ENCODE measurements around the gene TNIP2. TPM values are rescaled to one million over a fixed set of nuclear protein-coding genes. Genes with fewer than 3 reads are reported as not detected.
"Not testable (repeated sequence)": the region's sequence is repeated elsewhere in the genome, so short reads cannot be mapped to it uniquely, and the experiment has no call there.

TNIP2 gene
- total RNA-seq, 6 donors from 2014 or later, result 39.4 to 87.1 (median 60.1) TPM

DNA sequence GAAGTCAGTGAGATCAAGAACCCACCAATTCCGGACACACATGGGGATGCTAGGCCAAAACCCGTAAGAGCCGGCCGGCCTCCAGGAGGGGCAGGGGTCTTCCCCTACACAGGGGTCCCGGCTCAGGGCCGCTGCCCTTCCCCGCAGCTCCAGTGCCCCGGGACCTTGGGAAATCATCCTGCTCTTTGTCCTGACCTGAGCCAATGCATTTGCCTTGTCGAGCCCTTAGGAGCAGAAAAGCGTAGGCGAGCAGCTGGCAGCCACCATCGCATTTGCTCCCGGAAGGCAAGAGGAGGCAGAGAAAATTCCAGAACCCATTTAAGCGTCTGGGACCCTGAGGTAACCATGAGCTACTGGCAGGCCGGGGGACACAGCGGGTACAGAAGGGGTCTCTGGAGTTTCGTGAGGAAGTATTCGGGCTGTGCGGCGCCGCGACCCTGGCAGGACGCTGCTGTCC lies 7.4 kb upstream of the TNIP2 start:
- no peaks in the 10 kb centered on the region for H3K9me3 ChIP-seq
- peak overlapping the region in 3 of 4 donors; percentile 43 to 69 (median 50) for H3K27ac ChIP-seq
- DNase-seq, result peak in 1 of 2 donors; percentile 50
- 49 to 73% methylated on average over 8 to 23 of the region's 23 CpGs for WGBS, 2 donors
- peaks cover 4 to 23% (median 14%) of the 10 kb centered on the region in 4 donors for H3K4me1 ChIP-seq
- peak overlapping the region in 3 of 4 donors; percentile 40 to 56 (median 52) for H3K4me3 ChIP-seq
- TF ChIP-seq POLR2A (IDR thresholded peaks at IDR 0.05), result no peak
- TF ChIP-seq CTCF (IDR thresholded peaks at IDR 0.05), result no peak
- TF ChIP-seq POLR2AphosphoS5 (IDR thresholded peaks at IDR 0.05), result no peak
- TF ChIP-seq EP300 (IDR thresholded peaks at IDR 0.05), result no peak
- ATAC-seq (ENCODE audit: low FRiP score in 2 of 2), result peak in 1 of 2 donors; percentile 34
- H3K27me3 ChIP-seq, result no peaks in the 10 kb centered on the region
- no peaks in the 10 kb centered on the region for H3K36me3 ChIP-seq

DNA sequence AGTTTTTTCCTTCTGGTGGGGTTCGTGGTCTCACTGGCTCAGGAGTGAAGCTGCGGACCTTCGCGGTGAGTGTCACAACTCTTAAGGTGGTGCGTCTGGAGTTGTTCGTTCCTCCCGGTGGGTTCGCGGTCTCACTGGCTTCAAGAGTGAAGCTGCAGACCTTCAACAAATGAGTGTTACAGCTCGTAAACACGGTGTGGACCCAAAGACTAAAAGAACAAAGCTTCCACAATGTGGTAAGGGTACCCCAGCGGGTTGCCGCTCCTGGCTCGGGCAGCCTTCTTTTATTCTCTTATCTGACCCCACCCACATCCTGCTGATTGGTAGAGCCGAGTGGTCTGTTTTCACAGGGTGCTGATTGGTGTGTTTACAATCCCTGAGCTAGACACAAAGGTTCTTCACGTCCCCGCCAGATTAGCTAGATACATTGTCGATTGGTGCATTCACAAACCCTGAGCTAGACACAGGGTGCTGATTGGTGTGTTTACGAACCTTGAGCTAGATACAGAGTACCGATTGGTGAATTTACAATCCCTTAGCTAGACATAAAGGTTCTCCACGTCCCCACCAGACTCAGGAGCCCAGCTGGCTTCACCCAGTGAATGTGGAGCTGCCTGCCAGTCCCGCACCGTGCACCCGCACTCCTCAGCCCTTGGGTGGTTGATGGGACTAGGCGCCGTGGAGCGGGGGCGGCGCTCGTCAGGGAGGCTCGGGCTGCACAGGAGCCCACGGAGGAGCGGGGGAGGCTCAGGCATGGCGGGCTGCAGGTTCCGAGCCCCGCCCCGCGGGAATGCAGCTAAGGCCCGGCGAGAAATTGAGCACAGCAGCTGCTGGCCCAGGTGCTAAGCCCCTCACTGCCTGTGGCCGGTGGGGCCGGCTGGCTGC lies 6.6 kb upstream of the TNIP2 start:
- ATAC-seq (ENCODE audit: low FRiP score in 2 of 2); H3K9me3 ChIP-seq; H3K27me3 ChIP-seq; H3K36me3 ChIP-seq; H3K27ac ChIP-seq; H3K4me3 ChIP-seq: not testable (repeated sequence)
- WGBS, 2 donors, result 95 to 97% methylated on average over 32 to 42 of the region's 42 CpGs
- peak in 1 of 2 donors; percentile 79 for DNase-seq
- H3K4me1 ChIP-seq, result peaks cover 4 to 23% (median 14%) of the 10 kb centered on the region in 4 donors

GRCh38 chr4:2762048-2762447 lies 5.9 kb upstream of the TNIP2 start:
- ATAC-seq (ENCODE audit: low FRiP score in 2 of 2) (no peak), DNase-seq (no peak)
- H3K4me3 ChIP-seq, result no peak overlapping the region
- H3K36me3 ChIP-seq, result no peaks in the 10 kb centered on the region
- H3K9me3 ChIP-seq, result no peaks in the 10 kb centered on the region
- 71 to 73% methylated on average over 5 of the region's 5 CpGs for WGBS, 2 donors
- TF ChIP-seq EP300 (IDR thresholded peaks at IDR 0.05) (no peak), POLR2AphosphoS5 (IDR thresholded peaks at IDR 0.05) (no peak), CTCF (IDR thresholded peaks at IDR 0.05) (no peak), POLR2A (IDR thresholded peaks at IDR 0.05) (no peak)
- peaks cover 4 to 24% (median 14%) of the 10 kb centered on the region in 4 donors for H3K4me1 ChIP-seq
- H3K27ac ChIP-seq, result no peak overlapping the region
- no peaks in the 10 kb centered on the region for H3K27me3 ChIP-seq

GRCh38 chr4:2761035-2761923 lies 5.1 kb upstream of the TNIP2 start:
- DNase-seq (peak in 1 of 2 donors; percentile 67), ATAC-seq (ENCODE audit: low FRiP score in 2 of 2) (peak in 1 of 2 donors; percentile 46)
- Histone ChIP-seq H3K27me3 (no peaks in the 10 kb centered on the region), H3K36me3 (no peaks in the 10 kb centered on the region), H3K4me3 (no peak overlapping the region), H3K4me1 (peaks cover 8 to 30% (median 19%) of the 10 kb centered on the region in 4 donors), H3K27ac (no peak overlapping the region), H3K9me3 (no peaks in the 10 kb centered on the region)
- 62 to 63% methylated on average over 12 to 14 of the region's 14 CpGs for WGBS, 2 donors
- TF ChIP-seq CTCF (IDR thresholded peaks at IDR 0.05) (peak in 2 of 6 experiments; percentile 13 to 21), POLR2A (IDR thresholded peaks at IDR 0.05) (no peak)

DNA sequence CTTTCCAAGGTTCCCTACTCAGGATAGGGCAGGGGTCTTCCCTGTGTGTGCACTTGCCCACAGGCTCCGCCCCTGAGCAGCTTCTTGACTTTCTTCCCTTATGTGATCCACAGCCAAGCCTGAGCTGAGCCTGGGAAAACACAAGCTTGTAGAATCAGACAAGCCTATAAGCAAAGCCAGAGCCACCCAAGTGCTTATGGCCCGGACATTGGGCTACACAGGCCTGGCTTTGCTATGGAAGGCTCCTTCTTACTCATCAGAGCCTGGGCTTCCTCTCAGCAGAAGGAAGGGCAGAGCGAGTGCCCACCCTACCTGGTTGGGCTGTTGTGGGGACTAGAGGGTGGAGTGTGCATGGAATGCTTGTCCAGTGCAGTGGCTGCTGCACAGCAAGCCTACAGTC lies 1.3 kb upstream of the TNIP2 start:
- Histone ChIP-seq H3K4me1 (peaks cover 16 to 41% (median 26%) of the 10 kb centered on the region in 4 donors), H3K4me3 (no peak overlapping the region), H3K36me3 (peaks cover 0 to 4% (median 2%) of the 10 kb centered on the region in 4 donors), H3K27me3 (no peaks in the 10 kb centered on the region), H3K27ac (no peak overlapping the region), H3K9me3 (no peaks in the 10 kb centered on the region)
- ATAC-seq (ENCODE audit: low FRiP score in 2 of 2) (no peak), DNase-seq (no peak)
- no peak for TF ChIP-seq POLR2AphosphoS5 (IDR thresholded peaks at IDR 0.05)
- no peak for TF ChIP-seq POLR2A (IDR thresholded peaks at IDR 0.05)
- TF ChIP-seq CTCF (IDR thresholded peaks at IDR 0.05), result no peak
- TF ChIP-seq EP300 (IDR thresholded peaks at IDR 0.05), result no peak
- 96 to 97% methylated on average over 3 of the region's 3 CpGs for WGBS, 2 donors

Data from upper lobe of left lung (tissue), 6 donors.